ENCODE measurements around the gene LUC7L3.

The LUC7L3 gene

GRCh38 chr17:50764734-50765149 lies 45.3 kb downstream of the LUC7L3 start:
- no peak overlapping the region for H3K4me3 Mint-ChIP-seq
- H3K27ac Mint-ChIP-seq = peak overlapping the region; percentile 0
- peaks cover 44% of the 10 kb centered on the region for H3K4me1 Mint-ChIP-seq
- H3K36me3 Mint-ChIP-seq (ENCODE audit: low read depth) = no peaks in the 10 kb centered on the region
- no peak for TF ChIP-seq CTCF (IDR thresholded peaks at IDR 0.05)
- DNase-seq = no peak
- peaks cover 4% of the 10 kb centered on the region for H3K27me3 Mint-ChIP-seq (ENCODE audit: low read depth, poor library complexity)
- H3K9me3 Mint-ChIP-seq = no peaks in the 10 kb centered on the region

GRCh38 chr17:50765454-50766221 lies 46.2 kb downstream of the LUC7L3 start:
- Mint-ChIP-seq H3K4me3 (no peak overlapping the region), H3K9me3 (no peaks in the 10 kb centered on the region), H3K27ac (peak overlapping the region; percentile 7), H3K36me3 (ENCODE audit: low read depth) (no peaks in the 10 kb centered on the region), H3K4me1 (peaks cover 44% of the 10 kb centered on the region), H3K27me3 (ENCODE audit: low read depth, poor library complexity) (peaks cover 10% of the 10 kb centered on the region)
- no peak for TF ChIP-seq CTCF (IDR thresholded peaks at IDR 0.05)
- no peak for DNase-seq

- Mint-ChIP-seq H3K36me3 (ENCODE audit: low read depth) (no peaks in the 10 kb centered on the region), H3K27ac (peak overlapping the region; percentile 54), H3K4me1 (peaks cover 44% of the 10 kb centered on the region), H3K4me3 (no peak overlapping the region), H3K27me3 (ENCODE audit: low read depth, poor library complexity) (peaks cover 10% of the 10 kb centered on the region), H3K9me3 (no peaks in the 10 kb centered on the region)
- TF ChIP-seq CTCF (IDR thresholded peaks at IDR 0.05) = no peak
- DNase-seq = no peak
These were observed 47.0 kb downstream of the LUC7L3 start for GRCh38 chr17:50766222-50767023.

GRCh38 chr17:50767030-50767429 lies 47.6 kb downstream of the LUC7L3 start:
- peak overlapping the region; percentile 54 for H3K27ac Mint-ChIP-seq

GRCh38 chr17:50767446-50767845 lies 48.0 kb downstream of the LUC7L3 start, which contains the start of gene ANKRD40CL:
TSS of gene ANKRD40CL (minus strand) at chr17:50767518. CDS start at chr17:50766913, 605 bp downstream.
- Mint-ChIP-seq H3K27me3 (ENCODE audit: low read depth, poor library complexity) (peaks cover 10% of the 10 kb centered on the region), H3K27ac (peak within 1 kb of the TSS; percentile 54), H3K4me3 (no peak within 1 kb of the TSS), H3K4me1 (peaks cover 48% of the 10 kb centered on the region), H3K9me3 (no peaks in the 10 kb centered on the region), H3K36me3 (ENCODE audit: low read depth) (no peaks in the 10 kb centered on the region)
- no peak for TF ChIP-seq CTCF (IDR thresholded peaks at IDR 0.05)
- DNase-seq = no peak

More at GRCh38 chr17:50767030-50767429, 47.6 kb downstream of the LUC7L3 start:
- no peak overlapping the region for H3K4me3 Mint-ChIP-seq
- H3K27me3 Mint-ChIP-seq (ENCODE audit: low read depth, poor library complexity) = peaks cover 10% of the 10 kb centered on the region
- no peak for DNase-seq
- no peaks in the 10 kb centered on the region for H3K36me3 Mint-ChIP-seq (ENCODE audit: low read depth)
- TF ChIP-seq CTCF (IDR thresholded peaks at IDR 0.05) = no peak
- H3K4me1 Mint-ChIP-seq = peaks cover 46% of the 10 kb centered on the region
- H3K9me3 Mint-ChIP-seq = no peaks in the 10 kb centered on the region
